HG03571 (cell line): ENCODE results near the gene PPIL4.

Experiments used
- ATAC-seq: cut with Tn5 transposase; IDR thresholded peaks from one replicate; pipeline ENCODE4 v1.9.1; 2021; ENCODE audit not compliant: unreplicated experiment

The PPIL4 gene, protein sequence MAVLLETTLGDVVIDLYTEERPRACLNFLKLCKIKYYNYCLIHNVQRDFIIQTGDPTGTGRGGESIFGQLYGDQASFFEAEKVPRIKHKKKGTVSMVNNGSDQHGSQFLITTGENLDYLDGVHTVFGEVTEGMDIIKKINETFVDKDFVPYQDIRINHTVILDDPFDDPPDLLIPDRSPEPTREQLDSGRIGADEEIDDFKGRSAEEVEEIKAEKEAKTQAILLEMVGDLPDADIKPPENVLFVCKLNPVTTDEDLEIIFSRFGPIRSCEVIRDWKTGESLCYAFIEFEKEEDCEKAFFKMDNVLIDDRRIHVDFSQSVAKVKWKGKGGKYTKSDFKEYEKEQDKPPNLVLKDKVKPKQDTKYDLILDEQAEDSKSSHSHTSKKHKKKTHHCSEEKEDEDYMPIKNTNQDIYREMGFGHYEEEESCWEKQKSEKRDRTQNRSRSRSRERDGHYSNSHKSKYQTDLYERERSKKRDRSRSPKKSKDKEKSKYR

DNA sequence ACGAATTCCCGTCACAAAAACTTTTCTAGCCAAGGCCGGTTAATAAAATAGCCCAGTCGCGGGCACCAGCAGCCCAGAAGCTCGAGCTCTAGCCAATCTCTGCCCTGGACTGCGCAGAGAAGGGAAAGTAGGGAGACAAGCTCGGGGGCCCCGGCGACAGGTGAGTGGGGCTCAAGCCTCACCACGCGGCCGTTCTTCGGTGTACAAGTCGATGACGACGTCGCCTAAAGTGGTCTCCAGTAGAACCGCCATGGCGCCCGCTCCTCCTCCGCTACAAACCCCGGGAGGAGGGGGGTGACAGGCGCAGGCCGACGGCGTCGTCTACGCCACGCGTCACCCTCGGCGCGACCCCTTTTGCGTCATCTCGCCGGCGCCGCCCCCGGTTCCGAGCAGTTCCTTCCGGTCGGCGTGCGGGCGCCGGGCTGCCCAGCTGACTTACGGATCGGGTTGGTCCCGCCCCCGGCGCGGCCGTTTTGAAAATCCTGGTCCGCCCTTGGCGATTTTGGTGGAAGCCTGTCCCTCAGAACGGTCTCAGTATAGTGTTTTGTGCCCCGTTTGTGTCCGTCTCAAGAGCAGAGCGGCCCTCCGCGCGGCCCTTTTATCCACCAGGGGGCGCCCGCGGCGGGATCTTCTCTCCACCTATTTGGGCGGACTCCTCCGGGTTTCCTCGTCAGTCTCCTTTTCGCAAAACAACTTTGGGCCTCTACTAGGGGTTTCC is at the start of gene PPIL4:
Gene PPIL4, minus strand, starts transcription at position 290 of the 718 bp plus-strand sequence. Its CDS starts 38 bp downstream, at position 252.
- peak; percentile 88 for ATAC-seq

DNA sequence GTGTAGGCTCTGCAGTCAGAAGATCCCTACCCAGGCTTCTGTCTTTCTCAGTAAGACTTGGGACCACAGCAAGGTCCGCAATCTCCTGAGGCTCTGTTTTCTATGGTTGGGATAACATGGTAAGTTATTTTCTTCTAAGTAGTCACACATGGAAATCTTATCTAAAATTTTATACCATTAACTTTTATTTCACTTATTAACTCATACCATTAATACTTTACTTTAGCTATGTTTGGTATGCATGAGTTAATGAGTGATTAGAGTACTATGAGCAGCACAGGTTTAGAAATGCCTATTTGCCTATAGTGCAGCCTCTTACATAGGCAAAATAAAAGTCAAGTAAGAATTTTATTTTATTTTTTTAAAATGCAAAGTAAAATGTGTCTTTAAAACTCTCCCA is 47.6 kb upstream of the PPIL4 start:
- ATAC-seq = no peak

DNA sequence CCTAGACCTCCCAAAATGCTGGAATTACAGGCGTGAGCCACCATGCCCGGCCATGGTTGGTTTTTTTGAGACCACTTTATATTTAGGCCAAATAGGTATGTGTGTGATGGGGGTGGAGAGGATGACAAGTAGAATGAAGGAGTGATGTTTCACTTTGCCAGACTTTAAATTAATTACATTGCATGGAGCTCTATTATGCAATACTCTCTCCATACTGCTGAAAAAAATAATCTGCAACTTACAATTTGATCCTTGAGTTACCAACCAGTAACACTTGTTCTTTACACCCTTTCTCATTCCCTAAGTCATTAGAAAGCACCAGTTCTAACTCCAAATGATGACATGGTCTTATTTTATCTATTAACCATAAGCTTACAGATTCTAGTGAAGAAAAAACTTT is 47.1 kb upstream of the PPIL4 start:
- no peak for ATAC-seq

DNA sequence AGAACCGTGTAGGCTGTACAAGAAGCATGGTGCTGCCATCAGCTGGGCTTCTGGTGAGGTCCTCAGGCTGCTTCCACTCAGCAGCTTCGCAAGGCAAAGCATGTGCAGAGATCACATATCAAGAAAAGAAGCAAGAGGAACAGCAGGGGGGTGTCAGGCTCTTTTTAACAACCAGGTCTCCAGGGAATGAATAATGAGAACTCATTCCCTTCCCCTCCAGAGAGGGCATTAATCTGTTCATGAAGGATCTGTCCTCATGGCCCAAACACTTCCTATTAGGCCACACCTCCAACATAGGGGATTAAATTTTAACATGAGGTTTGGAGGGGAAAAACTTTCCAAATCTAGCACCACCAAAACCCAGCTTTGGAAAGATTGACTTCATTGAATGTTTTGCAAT is 40.3 kb upstream of the PPIL4 start:
- ATAC-seq = no peak

DNA sequence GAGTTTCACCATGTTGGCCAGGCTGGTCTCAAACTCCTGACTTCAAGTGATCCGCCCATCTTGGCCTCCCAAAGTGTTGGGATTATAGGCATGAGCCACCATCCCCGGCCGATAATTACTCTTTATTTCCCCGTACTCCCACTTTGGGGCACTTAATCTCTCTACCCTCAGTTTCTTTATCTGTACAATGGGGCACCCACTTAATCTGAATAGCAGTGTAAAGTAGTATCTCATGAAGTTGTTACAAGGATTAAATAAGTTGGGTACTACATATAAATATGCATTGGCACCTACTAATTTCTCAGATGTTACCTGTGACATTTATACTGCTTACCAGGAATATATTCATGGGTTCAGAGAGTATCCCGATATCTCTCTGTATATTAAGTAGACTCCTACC is 35.5 kb upstream of the PPIL4 start:
- ATAC-seq = no peak

DNA sequence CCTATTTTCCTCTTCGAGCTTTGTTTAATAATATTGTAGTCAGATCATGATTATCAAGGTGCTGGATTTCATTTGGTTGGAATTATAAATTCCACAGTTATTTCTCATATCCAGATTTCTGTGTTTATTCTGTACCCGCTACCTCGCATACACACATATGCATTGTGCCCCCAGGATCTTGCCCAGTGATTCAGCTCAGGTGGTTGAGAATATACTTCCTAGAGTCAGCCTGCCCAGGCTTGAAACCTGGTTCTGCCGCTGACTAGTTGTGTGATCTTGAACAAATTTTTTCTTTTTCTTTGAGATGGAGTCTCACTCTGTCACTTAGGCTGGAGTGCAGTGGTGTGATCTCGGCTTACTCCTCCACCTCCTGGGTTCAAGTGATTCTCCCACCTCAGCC is 35.0 kb upstream of the PPIL4 start:
- no peak for ATAC-seq

DNA sequence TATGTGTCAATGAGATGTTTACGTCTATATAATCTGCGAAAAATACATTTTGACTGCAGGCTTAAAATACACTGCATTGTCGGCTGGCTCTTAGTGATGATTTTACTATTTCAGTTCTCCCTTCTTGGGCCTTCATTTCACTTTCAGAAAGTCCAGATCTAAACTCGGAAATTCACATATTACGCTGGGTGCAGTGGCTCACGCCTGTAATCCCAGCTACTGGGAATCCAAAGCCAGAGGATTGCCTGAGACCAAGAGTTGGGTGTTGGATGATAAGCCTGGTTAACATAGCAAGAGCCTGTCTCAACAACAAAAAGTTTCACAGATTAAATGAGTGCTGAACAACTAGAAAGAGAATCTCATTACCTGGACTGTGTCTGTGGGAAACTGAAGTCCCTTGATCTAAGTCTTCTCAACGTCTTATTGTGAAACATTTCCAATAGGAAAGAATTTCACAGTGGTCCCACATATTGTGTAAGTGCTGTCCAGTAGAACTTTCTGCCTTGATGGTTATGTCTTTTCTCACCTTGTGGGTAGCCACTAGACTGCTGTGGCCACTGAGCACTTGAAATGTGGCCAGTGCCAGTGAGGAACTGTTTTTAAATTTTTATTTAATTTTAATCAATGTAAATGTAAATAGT is 22.2 kb upstream of the PPIL4 start:
- ATAC-seq = no peak

DNA sequence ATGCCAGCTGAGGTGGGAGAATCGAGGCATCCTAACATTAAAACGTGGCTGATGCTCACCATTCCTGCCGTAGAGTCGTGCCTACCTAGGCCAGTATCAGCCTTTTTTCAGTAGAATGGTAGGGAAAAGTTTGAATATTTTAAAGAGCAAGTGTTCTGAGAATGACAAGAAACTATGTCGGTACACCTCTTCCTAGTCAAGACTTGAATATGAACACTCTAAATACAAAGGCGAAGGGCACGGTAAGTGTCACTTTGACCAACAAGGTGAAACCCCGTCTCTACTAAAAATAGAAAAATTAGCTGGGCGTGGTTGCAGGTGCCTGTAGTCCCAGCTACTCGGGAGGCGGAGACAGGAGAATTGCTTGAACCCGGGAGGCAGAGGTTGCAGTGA is 21.3 kb upstream of the PPIL4 start:
- no peak for ATAC-seq

DNA sequence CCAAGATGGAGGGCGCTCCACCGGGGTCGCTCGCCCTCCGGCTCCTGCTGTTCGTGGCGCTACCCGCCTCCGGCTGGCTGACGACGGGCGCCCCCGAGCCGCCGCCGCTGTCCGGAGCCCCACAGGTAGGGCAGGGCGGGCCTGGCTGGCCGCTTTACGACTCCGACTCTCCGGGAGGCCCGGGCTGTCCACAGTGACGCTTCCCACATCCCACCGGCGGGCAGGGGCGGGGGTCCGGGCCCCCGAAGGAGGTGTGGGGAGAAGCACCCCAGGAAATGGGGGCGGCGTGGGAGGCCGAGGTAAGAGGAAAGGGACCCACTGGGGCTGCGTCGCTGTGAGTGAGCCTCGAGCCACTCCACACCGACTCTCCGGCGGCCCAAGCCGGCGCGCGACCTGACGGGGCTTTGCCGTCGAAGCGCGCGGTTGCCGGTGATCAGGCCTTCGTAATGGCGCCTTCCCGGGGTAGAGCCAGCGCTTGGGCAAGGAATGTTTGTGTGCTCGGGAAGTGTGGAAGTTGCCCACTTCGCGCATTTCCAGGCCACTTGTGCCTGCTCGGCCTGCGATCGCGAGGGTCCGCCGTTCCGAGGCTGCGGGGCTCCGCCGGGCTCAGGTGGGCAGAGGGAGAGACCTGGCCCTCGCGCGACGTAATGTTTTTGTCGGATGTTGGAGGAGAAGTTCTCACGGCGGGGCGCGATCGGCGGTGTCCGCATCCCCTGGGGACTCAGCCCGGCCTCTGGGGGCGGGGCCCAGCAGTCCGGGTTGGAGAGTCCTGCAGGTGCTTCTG is 20.8 kb upstream of the PPIL4 start:
- peak; percentile 17 for ATAC-seq

DNA sequence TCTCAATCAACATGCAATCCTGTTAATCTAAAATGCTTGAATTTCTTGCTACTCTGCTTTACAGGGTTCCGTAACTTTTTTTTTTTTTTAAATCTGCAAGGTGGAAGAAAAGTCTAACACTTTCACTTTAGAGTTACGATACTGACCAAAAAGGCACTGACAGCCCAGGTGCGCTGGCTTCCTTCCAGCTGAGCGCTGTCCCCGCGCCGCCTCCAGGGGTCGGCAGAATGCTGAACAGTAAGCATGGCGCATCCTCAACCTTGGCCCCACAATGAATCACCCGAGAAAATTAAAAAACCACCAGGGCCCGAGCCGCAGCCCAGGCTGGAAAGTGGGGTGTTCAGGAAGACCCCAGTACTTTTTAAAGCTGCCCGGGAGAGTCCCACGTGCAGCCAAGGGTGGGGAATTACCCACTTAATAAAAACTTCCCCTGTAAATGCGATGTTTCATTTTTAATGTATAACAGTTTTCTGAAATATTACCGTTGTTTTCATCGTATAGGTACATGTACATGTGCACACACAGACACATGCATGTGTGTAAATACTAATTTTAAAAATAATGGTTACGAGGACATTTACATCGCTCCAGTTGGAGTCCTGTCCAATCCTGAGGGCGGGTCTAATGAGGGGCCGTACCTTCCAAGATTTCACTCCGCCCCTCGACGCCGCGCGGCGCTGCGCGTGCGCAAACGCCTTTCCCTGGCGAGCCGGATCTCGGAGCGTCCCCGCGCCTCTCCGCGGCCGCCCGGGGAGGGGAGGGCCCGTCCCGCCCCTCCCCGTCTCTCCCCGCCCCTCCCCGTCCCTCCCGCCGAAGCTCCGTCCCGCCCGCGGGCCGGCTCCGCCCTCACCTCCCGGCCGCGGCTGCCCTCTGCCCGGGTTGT is 19.9 kb upstream of the PPIL4 start, which contains the start of gene GINM1:
Gene GINM1, plus strand, starts transcription at position 849 of the 883 bp plus-strand sequence. CDS start 40 bp downstream, outside the sequence.
- peak; percentile 81 for ATAC-seq

DNA sequence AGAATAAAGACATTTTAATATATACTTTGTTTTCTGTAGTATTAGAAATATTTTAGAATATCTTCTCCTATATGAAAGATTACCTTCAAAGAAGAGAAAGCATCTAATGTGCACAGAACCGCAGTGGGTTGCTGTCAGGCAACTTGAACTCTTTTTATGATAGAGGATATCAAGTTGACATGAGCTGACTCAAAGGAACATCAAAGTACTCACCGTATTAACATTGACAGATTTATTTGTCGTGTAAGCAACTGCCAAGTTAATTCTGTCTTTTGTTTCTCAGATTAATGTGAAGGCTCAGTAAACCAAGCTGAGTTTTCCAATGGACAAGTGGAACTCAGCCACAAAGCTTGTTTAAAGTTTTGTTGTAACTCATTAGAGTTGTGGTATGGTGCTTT is 18.1 kb upstream of the PPIL4 start:
- ATAC-seq = no peak

DNA sequence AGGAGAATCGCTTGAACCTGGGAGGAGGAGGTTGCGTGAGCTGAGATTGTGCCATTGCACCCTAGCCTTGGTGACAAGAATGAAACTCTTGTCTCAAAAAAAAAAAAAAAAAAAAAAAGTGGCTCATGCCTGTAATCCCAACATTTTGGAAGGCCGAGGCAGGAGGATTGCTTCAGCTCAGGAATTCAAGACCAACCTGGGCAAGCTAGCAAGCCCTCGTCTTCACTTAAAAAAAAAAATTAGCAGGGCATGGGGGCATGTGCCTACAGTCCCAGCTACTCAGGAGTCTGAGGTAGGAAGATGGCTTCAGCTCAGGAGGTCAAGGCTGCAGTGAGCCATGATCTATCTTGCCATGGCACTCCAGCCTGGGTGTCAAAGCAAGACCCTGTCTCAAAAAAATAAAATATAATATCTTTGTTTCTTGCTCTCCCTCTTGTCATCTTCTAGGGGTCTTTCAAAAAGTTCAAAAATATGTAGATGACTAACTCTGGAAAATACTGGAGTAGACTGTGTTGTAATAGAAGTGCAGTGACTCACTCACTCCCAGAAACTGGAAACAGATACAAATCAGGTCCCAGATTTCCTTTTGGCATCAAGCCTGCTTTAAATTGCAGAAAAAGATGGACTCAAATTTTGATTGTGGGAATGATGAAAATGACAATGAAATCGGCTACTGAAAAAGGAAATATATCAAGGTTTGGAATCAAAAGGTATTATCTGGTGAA is 17.5 kb upstream of the PPIL4 start:
- ATAC-seq = no peak

DNA sequence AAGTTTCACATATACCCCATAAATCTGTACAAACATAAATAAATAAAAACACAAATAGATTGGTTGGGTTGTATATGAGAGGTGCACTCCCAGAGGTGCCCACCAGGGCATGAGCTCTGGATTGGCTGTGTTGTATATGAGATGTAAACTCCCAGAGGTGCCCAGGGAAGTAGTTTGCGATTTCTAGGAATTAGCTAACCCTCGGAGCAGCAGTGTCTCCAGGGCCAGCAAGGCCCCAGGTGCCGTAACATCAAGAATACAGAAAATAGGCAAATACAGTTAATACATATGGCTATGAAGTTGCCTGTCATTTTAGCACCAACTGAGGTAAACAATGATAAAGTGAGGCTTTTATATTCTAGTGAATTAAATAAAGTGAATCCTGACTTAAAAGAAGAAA is 14.9 kb upstream of the PPIL4 start:
- no peak for ATAC-seq

DNA sequence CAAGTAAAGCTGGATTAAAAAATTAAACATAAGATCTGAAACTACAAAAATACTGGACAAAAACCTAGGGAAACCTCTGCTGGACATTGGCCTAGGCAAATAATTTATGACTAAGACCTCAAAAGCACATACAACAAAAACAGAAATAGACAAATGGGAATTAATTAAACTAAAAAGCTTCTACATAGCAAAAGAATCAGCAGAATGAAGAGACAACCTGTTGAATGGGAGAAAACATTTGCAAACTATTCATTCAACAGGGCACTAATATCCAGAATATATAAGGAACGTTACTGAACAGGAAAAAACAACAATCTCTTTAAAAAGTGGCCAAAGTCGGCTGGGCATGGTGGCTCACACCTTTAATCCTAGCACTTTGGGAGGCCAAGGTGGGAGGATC is 13.5 kb upstream of the PPIL4 start:
- no peak for ATAC-seq

DNA sequence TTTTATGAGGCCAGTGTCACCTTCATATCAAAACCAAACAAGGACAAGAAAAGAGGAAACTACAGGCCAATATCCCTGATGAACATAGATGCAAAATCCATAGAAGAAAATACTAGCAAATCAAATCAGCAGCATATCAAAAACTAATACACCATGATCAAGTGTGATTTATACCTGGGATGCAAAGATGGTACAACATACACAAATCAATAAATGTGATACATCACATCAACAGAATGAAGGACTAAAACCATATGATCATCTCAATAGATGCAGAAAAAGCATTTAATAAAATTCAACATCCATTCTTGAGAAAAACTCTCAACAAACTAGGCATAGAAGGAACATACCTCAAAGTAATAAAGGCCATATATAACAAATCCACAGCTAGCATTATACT is 12.2 kb upstream of the PPIL4 start:
- ATAC-seq = no peak

DNA sequence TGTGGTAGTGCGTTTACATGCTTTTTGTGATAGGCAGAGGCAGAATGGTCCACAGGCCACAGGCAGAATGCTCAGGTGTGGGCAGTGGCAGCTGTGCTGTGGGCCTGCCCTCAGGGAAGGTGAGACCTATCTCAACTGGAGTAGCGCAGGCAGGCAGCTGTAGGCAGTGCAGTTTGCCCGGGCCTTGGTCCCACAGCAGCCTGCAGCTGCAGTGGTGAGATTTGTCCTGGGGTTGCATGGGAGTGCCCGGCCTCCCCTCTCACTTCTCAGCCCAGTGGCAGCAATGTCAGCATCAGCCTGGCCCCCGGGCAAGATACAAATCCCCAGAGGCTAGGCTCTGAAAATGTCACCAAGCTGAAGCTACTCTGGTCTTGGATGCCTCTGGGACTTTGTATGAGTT is 6.1 kb upstream of the PPIL4 start:
- no peak for ATAC-seq

DNA sequence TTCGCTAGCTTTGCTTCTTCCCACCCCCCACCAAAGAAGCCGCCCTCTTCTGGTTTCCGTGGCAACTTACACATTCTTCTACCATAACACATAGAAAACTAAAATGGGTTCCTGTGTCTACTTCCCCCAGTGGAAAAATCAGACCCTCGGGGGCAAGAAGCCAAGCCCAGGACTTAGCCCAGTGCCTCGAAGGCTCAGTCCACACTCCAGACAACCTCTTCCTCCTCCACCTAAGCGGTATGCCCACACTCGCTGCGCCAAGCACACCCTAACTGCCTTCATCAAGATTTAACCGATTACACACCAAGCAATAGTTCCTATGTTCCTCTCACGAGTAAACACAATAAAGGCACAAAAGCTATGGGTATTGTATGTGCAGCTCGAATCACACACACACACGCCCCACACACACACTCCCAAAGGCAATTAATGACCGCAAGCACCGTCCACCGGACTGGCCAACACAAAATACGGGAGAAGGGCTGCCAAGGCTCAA is 537 bp downstream of the PPIL4 start:
- peak; percentile 3 for ATAC-seq

DNA sequence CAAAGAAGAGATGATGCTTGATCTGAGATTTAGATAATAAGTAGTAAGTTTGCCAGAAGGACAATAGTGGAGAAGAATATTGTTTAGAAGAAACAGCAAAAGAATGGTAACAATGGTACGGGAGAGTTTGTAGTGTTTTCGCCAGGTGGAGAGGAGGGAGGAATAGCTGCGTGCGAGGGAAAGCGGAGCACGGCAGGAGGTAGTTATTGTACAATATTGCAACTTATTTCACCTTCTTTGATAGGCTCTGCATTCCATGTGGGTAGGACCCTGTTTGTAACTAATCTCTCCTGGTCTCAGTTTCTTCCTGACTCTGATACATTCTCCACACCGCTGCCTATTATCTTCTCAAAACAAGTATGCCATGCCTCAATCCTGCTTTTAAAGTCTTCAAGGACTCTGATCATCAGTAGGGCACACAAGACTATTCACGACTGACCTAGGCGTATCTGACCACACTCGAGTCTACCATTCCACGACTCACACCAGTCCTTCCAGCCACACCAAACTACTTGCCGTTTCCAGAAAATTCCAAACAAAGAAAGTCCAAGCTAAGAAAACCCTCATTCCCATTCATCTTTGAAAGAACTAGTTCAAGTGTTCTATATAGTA is 1.1 kb downstream of the PPIL4 start:
- ATAC-seq = no peak

DNA sequence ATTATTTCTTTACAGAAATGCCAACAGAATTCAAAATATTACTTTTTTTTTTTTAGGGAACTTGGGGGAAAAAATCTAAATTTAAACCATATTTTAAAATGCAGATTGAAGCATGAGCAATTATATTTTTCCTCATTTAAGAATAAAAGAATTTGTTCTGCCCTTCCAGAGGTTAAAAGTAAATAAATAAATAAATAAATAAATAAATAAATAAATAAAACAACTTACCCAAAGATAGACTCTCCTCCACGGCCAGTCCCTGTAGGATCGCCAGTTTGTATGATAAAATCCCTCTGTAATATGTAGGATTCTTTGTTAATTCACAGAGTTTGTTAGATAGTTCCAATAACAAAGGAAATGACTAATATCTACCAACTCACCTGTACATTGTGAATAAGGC is 4.7 kb downstream of the PPIL4 start:
- ATAC-seq = no peak
